Ascending aorta (tissue), 2 donors: ENCODE results near the gene SPEF1. TPM values are rescaled to one million over a fixed set of nuclear protein-coding genes. Genes with fewer than 3 reads are reported as not detected.
A peak's percentile ranks its signal among the peaks of the same experiment; 100 is the strongest.

ENCODE experiments used
- DNase-seq, 2 donors: peaks; one replicate each; pipeline ENCODE4 v3.0.0-alpha.2; 2019; ENCODE audit warnings: low spot score in 2 of 2
- H3K27ac ChIP-seq, 2 donors: fragments of 200-600 bp; sonication (generic); one replicate each; pipeline ENCODE4 v1.5.1; 2016 to 2017; ENCODE audit warnings: mild to moderate bottlenecking in 1 of 2
- H3K27me3 ChIP-seq: fragments of 200-600 bp; sonication (generic); one replicate; pipeline ENCODE4 v1.5.1; 2017
- H3K36me3 ChIP-seq, 2 donors: fragments of 200-600 bp; sonication (generic); one replicate each; pipeline ENCODE4 v1.5.1; 2016
- H3K4me1 ChIP-seq, 2 donors: fragments of 200-600 bp; sonication (generic); one replicate each; pipeline ENCODE4 v1.5.1; 2016 to 2017; ENCODE audit warnings: mild to moderate bottlenecking in 1 of 2
- H3K4me3 ChIP-seq, 2 donors: fragments of 200-600 bp; sonication (generic); one replicate each; pipeline ENCODE4 v1.5.1; 2016 to 2017; ENCODE audit warnings: mild to moderate bottlenecking in 1 of 2
- H3K9me3 ChIP-seq, 2 donors: fragments of 200-600 bp; sonication (generic); one replicate each; pipeline ENCODE4 v1.5.1; 2016
- CTCF ChIP-seq, 3 experiments: fragments of 200-600 bp in 2 of 3; fragments of 450-650 bp in 1 of 3; sonication (generic) in 2 of 3; IDR thresholded peaks; one replicate each; pipeline ENCODE4 v1.5.1; 2016 to 2019; ENCODE audit warnings: antibody characterized with exemption in 3 of 3, mild to moderate bottlenecking in 1 of 3, moderate library complexity in 1 of 3
- intact Hi-C: fragments of 100-400 bp; cut with DNase I; formaldehyde crosslinking; loops from one replicate; pipeline ENCODE4 v1.15.1; 2023
- total RNA-seq: library from RNA; depleted of rRNA; stranded (reverse); fragments of >200 nt; gene quantifications from one replicate; pipeline ENCODE4 v1.1.0, GENCODE V29; 2016

The SPEF1 gene
- total RNA-seq, 1 donor from 2014 or later, result not detected

GRCh38 chr20:3797592-3798372 lies 16.5 kb upstream of the SPEF1 start:
- Histone ChIP-seq H3K4me1 (peaks cover 14 to 27% of the 10 kb centered on the region in 2 donors), H3K4me3 (peak overlapping the region; percentile 66 to 74), H3K27me3 (no peaks in the 10 kb centered on the region), H3K9me3 (no peaks in the 10 kb centered on the region), H3K36me3 (peaks cover 25 to 27% of the 10 kb centered on the region in 2 donors), H3K27ac (peak overlapping the region in 1 of 2 donors; percentile 30)
- no peak for TF ChIP-seq CTCF (IDR thresholded peaks at IDR 0.05)
- DNase-seq, result no peak
- intact Hi-C loops, result no loop called here

GRCh38 chr20:3797226-3797545 lies 15.9 kb upstream of the SPEF1 start:
- Histone ChIP-seq H3K9me3 (no peaks in the 10 kb centered on the region), H3K36me3 (peaks cover 19 to 21% of the 10 kb centered on the region in 2 donors), H3K27ac (no peak overlapping the region), H3K4me3 (peak overlapping the region; percentile 66 to 74), H3K4me1 (peaks cover 14 to 27% of the 10 kb centered on the region in 2 donors), H3K27me3 (no peaks in the 10 kb centered on the region)
- no peak for TF ChIP-seq CTCF (IDR thresholded peaks at IDR 0.05)
- intact Hi-C loops, result no loop called here
- DNase-seq, result no peak

GRCh38 chr20:3796477-3797225 lies 15.4 kb upstream of the SPEF1 start:
- H3K36me3 ChIP-seq, result peaks cover 14 to 16% of the 10 kb centered on the region in 2 donors
- peak overlapping the region; percentile 91 to 96 for H3K27ac ChIP-seq
- H3K4me3 ChIP-seq, result peak overlapping the region; percentile 66 to 74
- intact Hi-C loops, result loop anchor here (1.0 kb wide), 1 partner anchor 12 kb away; no protein-coding TSS in a partner anchor
- H3K27me3 ChIP-seq, result no peaks in the 10 kb centered on the region
- no peaks in the 10 kb centered on the region for H3K9me3 ChIP-seq
- H3K4me1 ChIP-seq, result peaks cover 14 to 27% of the 10 kb centered on the region in 2 donors
- no peak for TF ChIP-seq CTCF (IDR thresholded peaks at IDR 0.05)
- DNase-seq, result no peak

GRCh38 chr20:3795511-3796468 lies 14.5 kb upstream of the SPEF1 start, which contains the start of gene CDC25B:
CDC25B (plus strand) TSS chr20:3796310; CDS start chr20:3796532, 222 bp downstream.
- no peaks in the 10 kb centered on the region for H3K9me3 ChIP-seq
- peak; percentile 36 to 78 (median 45) for TF ChIP-seq CTCF (IDR thresholded peaks at IDR 0.05)
- peaks cover 14 to 27% of the 10 kb centered on the region in 2 donors for H3K4me1 ChIP-seq
- peaks cover 6 to 7% of the 10 kb centered on the region in 2 donors for H3K36me3 ChIP-seq
- intact Hi-C loops, result loop anchor here (1.0 kb wide), 2 partner anchors 13 to 25 kb away; partner anchors contain the start of gene AP5S1
- no peaks in the 10 kb centered on the region for H3K27me3 ChIP-seq
- peak; percentile 85 to 98 for DNase-seq
- H3K27ac ChIP-seq, result peak within 1 kb of the TSS; percentile 91 to 96
- peak within 1 kb of the TSS; percentile 66 to 74 for H3K4me3 ChIP-seq
